Thyroid gland (tissue), 4 donors: ENCODE data around the gene TCTN3. TPM values are rescaled to one million over a fixed set of nuclear protein-coding genes. Genes with fewer than 3 reads are reported as not detected.

ENCODE experiments used
- DNase-seq, 2 donors: peaks; one replicate each; pipeline ENCODE4 v3.0.0-alpha.2; 2019
- H3K27ac ChIP-seq, 3 donors: fragments of 200-600 bp; sonication (generic); 1 replicate in 2 of 3; 2 replicates in 1 of 3; pipeline ENCODE4 v1.5.1; 2016 to 2019; ENCODE audit warnings: mild to moderate bottlenecking in 1 of 3, moderate library complexity in 1 of 3
- H3K27me3 ChIP-seq: fragments of 200-600 bp; sonication (generic); one replicate; pipeline ENCODE4 v1.5.1; 2019
- H3K36me3 ChIP-seq, 2 donors: fragments of 200-600 bp; sonication (generic); one replicate each; pipeline ENCODE4 v1.5.1; 2016 to 2019
- H3K4me1 ChIP-seq, 2 donors: fragments of 200-600 bp; sonication (generic); one replicate each; pipeline ENCODE4 v1.5.1; 2017 to 2019
- H3K4me3 ChIP-seq, 3 donors: fragments of 200-600 bp; sonication (generic); replicated peaks in 1 of 3; 1 replicate in 2 of 3; 2 replicates in 1 of 3; pipeline ENCODE4 v1.5.1; 2016; ENCODE audit warnings: mild to moderate bottlenecking in 1 of 3
- H3K9me3 ChIP-seq: fragments of 200-600 bp; sonication (generic); one replicate; pipeline ENCODE4 v1.5.1; 2017
- POLR2A ChIP-seq, 2 donors: fragments of 450-650 bp; IDR thresholded peaks; one replicate each; pipeline ENCODE4 v1.6.1; 2017; ENCODE audit warnings: antibody characterized with exemption in 2 of 2, mild to moderate bottlenecking in 2 of 2, moderate library complexity in 1 of 2
- WGBS, 2 donors: methylation state at CpG; one replicate each; pipeline ENCODE4 v1.1.5; 2017; 5-methylcytosine and 5-hydroxymethylcytosine counted together
- intact Hi-C: fragments of 100-400 bp; cut with DNase I; formaldehyde crosslinking; loops from one replicate; pipeline ENCODE4 v1.15.1; 2023
- total RNA-seq, 4 donors: library from RNA; depleted of rRNA; stranded (reverse); fragments of >200 nt; gene quantifications; one replicate each; pipeline ENCODE4 v1.2.3, GENCODE V29; 2016
- TF ChIP-seq, protein P1 (sequence below), 6 experiments: fragments of 200-600 bp in 3 of 6; fragments of 450-650 bp in 3 of 6; sonication (generic) in 3 of 6; IDR thresholded peaks; one replicate each; pipeline ENCODE4 v1.5.1; 2016 to 2019; ENCODE audit warnings: antibody characterized with exemption in 6 of 6, mild to moderate bottlenecking in 2 of 6, inconsistent platforms in 1 of 6, moderate library complexity in 1 of 6

Gene TCTN3
- total RNA-seq, 4 donors from 2014 or later, result 37.5 to 62.1 (median 51.8) TPM

DNA sequence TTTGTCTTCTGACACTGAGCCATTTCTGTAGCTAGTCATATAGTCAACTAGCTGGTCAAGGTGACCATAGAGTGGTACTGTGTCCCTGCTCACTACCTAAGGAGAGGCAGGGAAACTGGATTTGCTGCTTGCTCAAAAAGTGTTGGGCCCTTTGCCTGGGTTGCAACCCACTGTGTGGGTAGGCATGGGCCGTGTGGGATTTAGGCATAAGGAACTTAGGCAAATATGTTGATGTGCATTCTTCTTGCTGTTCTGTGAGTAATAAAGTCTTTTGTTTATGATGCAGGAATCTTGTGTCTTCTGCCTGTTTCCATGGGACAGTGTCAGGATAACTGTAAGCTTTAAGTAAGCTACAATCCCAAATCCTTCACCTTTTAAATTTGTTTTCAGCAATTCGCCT lies 23.1 kb upstream of the TCTN3 start:
- H3K4me3 ChIP-seq, result no peak overlapping the region
- no peaks in the 10 kb centered on the region for H3K27me3 ChIP-seq
- H3K36me3 ChIP-seq, result no peaks in the 10 kb centered on the region
- no peaks in the 10 kb centered on the region for H3K4me1 ChIP-seq
- DNase-seq, result no peak
- no peaks in the 10 kb centered on the region for H3K9me3 ChIP-seq
- H3K27ac ChIP-seq, result no peak overlapping the region
- 82 to 91% methylated on average over 2 of the region's 2 CpGs for WGBS, 2 donors
- intact Hi-C loops, result no loop called here
- no peak for TF ChIP-seq POLR2A (IDR thresholded peaks at IDR 0.05)
- TF ChIP-seq, protein P1, sequence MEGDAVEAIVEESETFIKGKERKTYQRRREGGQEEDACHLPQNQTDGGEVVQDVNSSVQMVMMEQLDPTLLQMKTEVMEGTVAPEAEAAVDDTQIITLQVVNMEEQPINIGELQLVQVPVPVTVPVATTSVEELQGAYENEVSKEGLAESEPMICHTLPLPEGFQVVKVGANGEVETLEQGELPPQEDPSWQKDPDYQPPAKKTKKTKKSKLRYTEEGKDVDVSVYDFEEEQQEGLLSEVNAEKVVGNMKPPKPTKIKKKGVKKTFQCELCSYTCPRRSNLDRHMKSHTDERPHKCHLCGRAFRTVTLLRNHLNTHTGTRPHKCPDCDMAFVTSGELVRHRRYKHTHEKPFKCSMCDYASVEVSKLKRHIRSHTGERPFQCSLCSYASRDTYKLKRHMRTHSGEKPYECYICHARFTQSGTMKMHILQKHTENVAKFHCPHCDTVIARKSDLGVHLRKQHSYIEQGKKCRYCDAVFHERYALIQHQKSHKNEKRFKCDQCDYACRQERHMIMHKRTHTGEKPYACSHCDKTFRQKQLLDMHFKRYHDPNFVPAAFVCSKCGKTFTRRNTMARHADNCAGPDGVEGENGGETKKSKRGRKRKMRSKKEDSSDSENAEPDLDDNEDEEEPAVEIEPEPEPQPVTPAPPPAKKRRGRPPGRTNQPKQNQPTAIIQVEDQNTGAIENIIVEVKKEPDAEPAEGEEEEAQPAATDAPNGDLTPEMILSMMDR (IDR thresholded peaks at IDR 0.05), result no peak

DNA sequence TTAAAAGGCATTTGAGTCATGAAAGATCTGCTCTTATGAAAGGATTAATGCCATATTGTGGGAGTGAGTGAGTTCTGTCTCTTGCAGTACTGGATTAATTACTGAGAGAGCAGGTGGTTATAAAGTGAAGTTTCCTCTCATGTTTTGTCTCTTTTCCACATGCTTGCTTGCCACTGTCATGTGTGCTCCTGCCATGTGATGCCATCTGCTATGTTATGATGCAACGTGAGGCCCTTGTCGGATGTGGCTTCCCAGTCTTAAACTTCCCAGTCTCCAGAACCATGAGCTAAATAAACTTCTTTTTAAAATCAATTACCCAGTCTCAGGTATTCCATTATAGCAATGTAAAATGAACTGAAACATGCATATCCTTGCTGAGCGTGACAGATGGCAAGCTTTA lies 22.7 kb upstream of the TCTN3 start:
- H3K27me3 ChIP-seq, result no peaks in the 10 kb centered on the region
- intact Hi-C loops, result no loop called here
- no peaks in the 10 kb centered on the region for H3K4me1 ChIP-seq
- H3K4me3 ChIP-seq, result no peak overlapping the region
- 89% methylated on average over 3 of the region's 3 CpGs for WGBS, 2 donors
- H3K36me3 ChIP-seq, result no peaks in the 10 kb centered on the region
- DNase-seq, result no peak
- H3K27ac ChIP-seq, result no peak overlapping the region
- no peaks in the 10 kb centered on the region for H3K9me3 ChIP-seq
- TF ChIP-seq, protein P1 (IDR thresholded peaks at IDR 0.05), result no peak
- TF ChIP-seq POLR2A (IDR thresholded peaks at IDR 0.05), result no peak

DNA sequence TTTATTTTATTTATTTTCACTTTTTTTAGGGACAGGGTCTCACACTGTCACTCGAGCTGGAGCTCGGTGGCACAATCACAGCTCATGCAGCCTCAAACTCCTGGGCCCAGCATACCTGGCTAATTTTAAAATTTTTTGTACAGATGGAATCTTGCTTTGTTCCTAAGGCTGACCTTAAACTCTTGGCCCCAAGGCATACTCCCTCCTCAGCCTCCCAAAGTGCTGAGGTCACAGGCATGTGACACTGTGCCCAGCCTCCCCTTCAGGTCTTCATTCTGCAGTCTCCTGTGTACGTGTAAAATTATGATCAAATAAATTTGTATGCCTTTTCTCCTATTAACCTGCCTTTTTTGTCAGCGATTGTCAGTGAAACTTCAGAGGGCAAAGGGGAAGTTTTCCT lies 17.8 kb upstream of the TCTN3 start:
- DNase-seq, result no peak
- 93 to 95% methylated on average over 4 of the region's 4 CpGs for WGBS, 2 donors
- intact Hi-C loops, result no loop called here
- H3K4me1 ChIP-seq, result no peaks in the 10 kb centered on the region
- H3K36me3 ChIP-seq, result no peaks in the 10 kb centered on the region
- no peak overlapping the region for H3K27ac ChIP-seq
- TF ChIP-seq POLR2A (IDR thresholded peaks at IDR 0.05), result no peak
- TF ChIP-seq, protein P1 (IDR thresholded peaks at IDR 0.05), result no peak
- no peaks in the 10 kb centered on the region for H3K27me3 ChIP-seq
- no peak overlapping the region for H3K4me3 ChIP-seq
- H3K9me3 ChIP-seq, result no peaks in the 10 kb centered on the region

DNA sequence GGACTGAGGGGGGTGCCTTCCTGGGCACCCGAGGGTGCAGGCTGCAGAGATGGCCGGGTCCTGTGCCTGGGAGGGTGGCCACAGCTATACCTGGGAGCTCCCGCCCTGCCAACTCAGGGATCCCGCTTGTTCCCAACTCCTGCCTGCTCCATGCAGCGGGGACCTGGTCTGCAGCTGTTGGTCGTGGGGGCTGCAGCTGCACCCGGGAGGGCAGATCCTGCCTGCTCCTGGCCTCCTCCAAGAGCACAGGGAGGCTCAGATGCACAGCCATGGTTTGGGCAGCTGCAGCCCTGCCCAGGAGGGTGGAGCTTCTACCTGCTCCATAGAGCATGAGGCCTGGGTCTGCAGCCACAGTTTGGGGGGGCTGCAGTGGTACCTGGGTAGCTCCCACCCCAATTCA lies 13.3 kb upstream of the TCTN3 start:
- H3K9me3 ChIP-seq, result no peaks in the 10 kb centered on the region
- intact Hi-C loops, result no loop called here
- H3K36me3 ChIP-seq, result no peaks in the 10 kb centered on the region
- H3K27me3 ChIP-seq, result no peaks in the 10 kb centered on the region
- DNase-seq, result no peak
- WGBS, 2 donors, result 96 to 100% methylated on average over 2 to 6 of the region's 7 CpGs
- H3K4me3 ChIP-seq, result no peak overlapping the region
- H3K27ac ChIP-seq, result no peak overlapping the region
- H3K4me1 ChIP-seq, result no peaks in the 10 kb centered on the region
- TF ChIP-seq POLR2A (IDR thresholded peaks at IDR 0.05), result no peak
- TF ChIP-seq, protein P1 (IDR thresholded peaks at IDR 0.05), result no peak

DNA sequence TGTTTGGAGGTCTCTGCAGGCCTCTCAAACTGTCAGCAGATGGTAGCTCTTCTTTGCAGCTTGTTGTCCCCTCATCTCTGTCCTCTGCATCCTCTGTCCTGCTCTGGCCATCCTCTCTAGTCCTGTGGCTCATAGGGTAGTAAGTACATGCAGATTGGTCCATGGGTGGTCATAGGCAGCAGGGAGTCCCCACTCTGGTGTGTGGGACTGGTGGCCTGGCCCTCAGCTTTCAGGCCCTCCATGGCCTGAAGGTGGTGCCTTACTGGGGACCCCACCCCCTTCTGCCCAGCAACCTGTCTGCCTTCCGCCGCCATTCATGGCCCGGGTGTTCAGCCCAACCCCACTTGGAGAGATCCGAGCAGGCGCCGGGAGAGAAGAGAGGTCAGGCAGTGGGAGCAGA lies 12.8 kb upstream of the TCTN3 start:
- TF ChIP-seq, protein P1 (IDR thresholded peaks at IDR 0.05), result no peak
- TF ChIP-seq POLR2A (IDR thresholded peaks at IDR 0.05), result no peak
- Histone ChIP-seq H3K27me3 (no peaks in the 10 kb centered on the region), H3K4me3 (no peak overlapping the region), H3K9me3 (no peaks in the 10 kb centered on the region), H3K27ac (no peak overlapping the region), H3K36me3 (no peaks in the 10 kb centered on the region), H3K4me1 (no peaks in the 10 kb centered on the region)
- intact Hi-C loops, result no loop called here
- 46 to 66% methylated on average over 4 to 6 of the region's 6 CpGs for WGBS, 2 donors
- no peak for DNase-seq
